ENCODE data around the gene IGDCC3. TPM values are rescaled to one million over a fixed set of nuclear protein-coding genes. Genes with fewer than 3 reads are reported as not detected.

IGDCC3 gene
- total RNA-seq, 1 donor from 2014 or later, result 0.69 TPM

DNA sequence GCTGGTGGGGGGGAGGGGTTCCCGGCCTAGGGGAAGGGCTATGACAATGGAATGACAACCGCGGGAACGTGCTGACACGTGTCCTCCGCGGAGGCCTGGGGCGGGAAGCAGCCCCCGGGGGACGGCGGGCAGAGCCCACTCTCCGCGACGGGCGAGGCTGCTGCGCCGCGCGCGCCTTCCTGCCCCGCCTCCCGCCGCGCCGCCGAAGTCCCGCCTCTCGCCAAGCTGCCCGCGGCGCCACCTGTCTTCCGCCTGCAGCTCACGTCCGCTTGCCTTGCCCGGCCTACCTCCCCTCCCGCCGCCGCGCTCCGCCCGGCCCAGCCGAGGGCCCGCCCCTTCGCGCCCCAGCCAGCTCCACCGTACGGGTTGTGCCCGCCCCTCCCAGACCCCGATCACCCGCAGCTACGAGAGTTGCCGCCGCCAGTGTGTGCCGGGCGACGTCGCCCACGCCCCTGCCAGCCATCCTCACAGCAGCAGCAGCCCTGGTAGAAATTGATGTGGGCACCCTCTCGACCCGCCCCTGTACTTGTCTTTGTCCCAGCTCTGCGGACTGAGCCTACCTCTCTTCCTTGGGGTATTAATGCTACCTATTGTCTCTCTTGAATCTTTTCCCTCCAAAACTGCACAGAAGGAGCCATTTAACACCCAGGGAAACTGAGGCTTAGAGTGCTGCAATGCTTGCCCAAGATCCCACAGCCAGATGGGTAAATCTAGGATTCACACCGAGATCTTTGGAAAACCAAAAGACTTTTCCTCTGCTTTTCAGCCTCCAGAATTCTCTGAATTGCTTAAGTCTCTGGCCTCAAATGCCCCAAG, 90.9 kb downstream of the IGDCC3 start, which contains the start of gene PARP16:
TSS of gene PARP16 (minus strand) at position 180 of the 816 bp plus-strand sequence. CDS start 457 bp downstream, outside the sequence.
- DNase-seq, result peak; percentile 75

DNA sequence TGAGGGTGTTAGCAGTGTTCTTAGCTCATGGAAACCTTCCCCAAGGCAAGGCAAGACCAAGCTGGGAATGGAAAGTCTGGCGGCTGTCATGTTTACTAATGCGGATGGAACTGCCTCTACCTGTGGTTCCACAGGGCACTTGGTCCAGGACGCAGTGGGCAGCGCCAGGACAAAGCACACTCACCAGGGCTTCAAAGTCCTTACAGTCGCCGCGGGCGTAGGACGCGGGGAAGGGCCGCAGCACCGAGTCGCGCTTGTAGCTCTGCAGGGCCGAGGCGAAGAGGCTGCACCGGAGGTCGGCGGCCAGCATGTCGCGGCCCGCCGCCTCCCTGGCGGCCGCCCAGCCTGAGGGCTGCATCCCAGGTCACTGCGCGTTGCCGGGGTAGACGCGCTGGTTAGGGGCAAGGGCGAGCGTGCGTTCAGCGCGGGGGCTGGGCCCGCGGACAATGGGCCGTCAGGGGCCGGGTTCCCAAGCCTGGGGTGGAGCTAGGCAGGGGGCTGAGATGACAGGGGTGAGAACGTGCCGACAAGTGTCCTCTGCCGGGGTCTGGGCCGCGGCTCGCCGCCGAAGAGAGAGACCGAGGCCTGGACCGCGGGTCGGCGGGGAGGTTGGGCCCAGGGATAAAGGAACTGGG, 91.6 kb downstream of the IGDCC3 start:
- no peak for DNase-seq

DNA sequence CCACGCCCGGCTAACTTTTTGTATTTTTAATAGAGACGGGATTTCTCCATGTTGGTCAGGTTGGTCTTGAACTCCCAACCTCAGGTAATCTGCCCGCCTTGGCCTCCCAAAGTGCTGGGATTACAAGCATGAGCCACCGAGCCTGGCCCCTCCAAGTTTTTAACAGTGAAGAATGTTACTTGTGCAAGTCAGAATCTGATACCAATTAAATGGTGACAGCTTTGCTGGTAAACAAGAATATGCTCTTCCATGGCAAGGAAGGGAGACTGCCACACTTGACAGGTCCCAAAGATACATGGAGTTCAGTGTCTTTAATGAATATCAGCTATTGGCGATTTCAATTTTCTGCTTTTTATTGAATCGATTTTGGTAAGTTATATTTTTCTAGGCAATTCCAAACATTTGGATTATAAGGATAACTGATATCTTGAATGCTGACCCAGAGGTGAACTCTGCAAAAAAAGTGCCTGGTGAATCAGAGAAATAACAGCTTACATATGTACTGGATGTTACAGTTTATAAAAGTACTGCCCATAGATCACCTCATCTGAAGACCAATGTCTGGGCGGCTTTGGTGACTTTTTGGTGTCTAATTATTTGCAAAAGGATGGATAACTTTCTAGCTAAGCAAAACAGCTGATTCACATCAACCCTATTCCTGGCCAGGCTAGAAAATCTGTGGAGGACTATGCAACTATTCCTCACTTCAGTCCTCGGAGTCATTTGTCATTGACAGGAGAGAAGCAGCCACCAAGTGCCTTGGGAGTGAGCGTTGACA, 92.3 kb downstream of the IGDCC3 start:
- peak; percentile 22 for DNase-seq

- DNase-seq, result no peak
These were observed 99.3 kb downstream of the IGDCC3 start for GRCh38 chr15:65278480-65278879.

Small RNA genes lying within 50 kb of the gene (small RNA-seq; reads per million reads assigned to genes)
- gene RNU5A-1 (ENCODE audit: low replicate concordance) (465,792 reads per million, percentile 100 among the genes with 10 or more reads in this experiment), gene RNU5B-1 (ENCODE audit: low replicate concordance) (90,432 reads per million, percentile 100 among the genes with 10 or more reads in this experiment), gene SNORA24B (ENCODE audit: low replicate concordance) (0.12 reads per million)

Other genes starting within 250 kb of the IGDCC3 start
- gene PDCD7, start 244.2 kb downstream of the IGDCC3 start, total RNA-seq, result 10.9 TPM
- gene CLPX, start 192.7 kb downstream of the IGDCC3 start, total RNA-seq, result 65.6 TPM
- 24.4 TPM for gene CILP, start 166.5 kb downstream of the IGDCC3 start, total RNA-seq
- gene PARP16, start 91.1 kb downstream of the IGDCC3 start, total RNA-seq, result 6.8 TPM
- gene RNU5A-1, start 82.0 kb downstream of the IGDCC3 start, total RNA-seq, result not detected
- under 0.01 TPM for gene RNU5B-1, start 73.3 kb downstream of the IGDCC3 start, total RNA-seq
- 25.2 TPM for gene IGDCC4, start 44.9 kb upstream of the IGDCC3 start, total RNA-seq
- 38.5 TPM for gene DPP8, start 139.7 kb upstream of the IGDCC3 start, total RNA-seq
- 55.4 TPM for gene HACD3, start 152.5 kb upstream of the IGDCC3 start, total RNA-seq
- gene INTS14, start 233.1 kb upstream of the IGDCC3 start, total RNA-seq, result 23.9 TPM
- 4.8 TPM for gene SLC24A1, start 243.9 kb upstream of the IGDCC3 start, total RNA-seq